GM04503 (cell line): Measurements from ENCODE around the gene ACTR3C.
"Not testable (repeated sequence)": the region's sequence is repeated elsewhere in the genome, so short reads cannot be mapped to it uniquely, and the experiment has no call there.

Experiments
- DNase-seq: peaks from one replicate; pipeline ENCODE4 v3.0.0-alpha.2; 2012; ENCODE audit warnings: low read depth

Gene ACTR3C

GRCh38 chr7:150281681-150282403 is 41.5 kb downstream of the ACTR3C start:
- not testable (repeated sequence) for DNase-seq

DNA sequence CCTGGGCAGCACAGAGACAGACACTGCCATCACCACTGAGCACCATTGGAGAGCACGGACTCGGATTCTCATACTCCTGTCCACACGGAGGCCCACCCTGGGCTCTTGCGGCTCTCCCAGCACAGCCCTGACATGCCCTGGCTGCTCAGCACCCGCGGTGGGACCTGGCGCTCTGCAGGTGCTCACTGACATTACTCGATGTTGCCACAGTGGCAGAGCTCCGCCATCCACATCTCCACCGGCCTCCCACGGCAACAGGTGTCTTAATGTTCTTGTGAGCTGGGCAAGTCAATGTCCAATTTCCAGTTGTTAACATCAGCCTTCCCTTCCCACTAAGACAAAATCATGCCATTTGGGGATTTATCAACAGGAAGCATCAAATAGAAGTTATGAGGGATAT is 45.0 kb downstream of the ACTR3C start:
- not testable (repeated sequence) for DNase-seq

DNA sequence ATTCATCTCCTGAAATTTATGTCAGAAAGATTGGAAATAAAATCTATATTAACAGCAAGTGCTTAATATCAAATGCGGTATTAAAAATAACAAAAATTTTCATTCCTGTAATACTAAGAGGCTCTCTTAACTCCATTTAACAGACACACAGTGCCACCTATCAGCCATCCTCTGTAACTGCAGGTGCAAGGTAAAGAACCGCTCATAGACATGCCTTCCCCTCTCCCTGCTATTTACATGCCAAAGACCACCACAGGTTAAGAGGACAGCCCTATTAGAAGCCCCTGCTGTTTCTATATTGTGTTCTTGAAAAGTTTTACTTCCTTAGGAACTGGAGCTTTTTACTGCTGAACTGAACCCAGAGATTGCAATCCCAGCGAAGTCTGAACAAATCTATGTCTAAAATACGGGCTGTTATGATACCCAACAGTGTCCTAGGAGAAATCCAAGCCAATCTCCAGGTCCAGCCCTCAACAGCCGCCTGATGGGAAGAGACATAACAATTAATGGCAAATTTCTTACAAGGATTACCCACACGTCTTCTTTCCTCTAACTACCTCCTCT is 47.1 kb downstream of the ACTR3C start:
- DNase-seq = not testable (repeated sequence)

DNA sequence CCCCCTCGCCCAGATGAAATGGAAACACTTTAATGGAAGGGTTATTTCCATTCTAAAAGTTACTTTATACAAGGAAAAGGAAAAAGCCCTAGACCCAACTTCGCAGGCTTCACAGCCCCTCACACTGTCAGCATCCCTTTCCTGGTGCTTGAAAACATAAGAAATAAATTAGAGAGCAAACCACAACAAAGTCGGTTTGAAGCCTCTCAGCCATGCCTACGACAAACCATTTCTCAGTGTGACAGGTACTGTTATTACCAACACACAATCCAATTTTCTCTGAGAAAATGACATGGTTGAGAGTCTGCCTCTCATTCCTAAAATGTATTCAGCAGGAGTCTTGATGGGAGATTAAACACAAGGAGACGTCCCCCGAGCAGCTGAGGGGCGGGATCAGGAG is 51.4 kb downstream of the ACTR3C start:
- not testable (repeated sequence) for DNase-seq

DNA sequence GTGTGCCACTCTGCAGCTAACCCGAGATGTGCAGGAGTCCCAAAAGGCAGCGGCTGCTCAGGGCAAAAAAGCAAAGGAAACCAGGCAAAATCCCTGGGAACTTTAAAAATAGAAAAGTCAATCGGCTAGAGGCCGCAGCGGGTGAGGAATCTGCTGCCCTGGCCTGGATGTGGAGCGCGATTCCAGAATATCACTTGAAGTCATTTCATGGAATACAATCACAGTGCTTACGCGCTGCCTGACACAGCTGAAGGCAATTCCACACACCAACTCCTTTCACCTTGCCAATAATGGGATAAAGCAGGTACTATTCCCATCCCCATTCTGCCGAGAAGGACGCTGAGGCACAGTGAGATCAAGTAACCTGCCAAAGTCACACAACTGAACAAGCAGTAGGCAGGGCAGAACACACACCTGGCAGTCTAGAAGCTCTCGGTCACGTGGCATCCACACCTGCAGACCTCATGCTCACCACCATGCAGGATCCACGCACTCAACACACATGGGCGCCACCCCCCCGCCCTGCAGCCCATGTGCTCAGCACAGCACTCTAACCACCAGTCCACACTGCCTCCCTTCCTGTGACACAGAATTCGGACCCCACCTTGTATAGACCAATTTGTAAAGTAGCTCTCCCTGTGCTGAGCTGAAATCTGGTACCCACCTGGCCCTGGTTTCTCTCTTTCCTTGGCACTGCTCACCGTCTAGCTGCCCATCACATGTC is 53.1 kb downstream of the ACTR3C start:
- not testable (repeated sequence) for DNase-seq

DNA sequence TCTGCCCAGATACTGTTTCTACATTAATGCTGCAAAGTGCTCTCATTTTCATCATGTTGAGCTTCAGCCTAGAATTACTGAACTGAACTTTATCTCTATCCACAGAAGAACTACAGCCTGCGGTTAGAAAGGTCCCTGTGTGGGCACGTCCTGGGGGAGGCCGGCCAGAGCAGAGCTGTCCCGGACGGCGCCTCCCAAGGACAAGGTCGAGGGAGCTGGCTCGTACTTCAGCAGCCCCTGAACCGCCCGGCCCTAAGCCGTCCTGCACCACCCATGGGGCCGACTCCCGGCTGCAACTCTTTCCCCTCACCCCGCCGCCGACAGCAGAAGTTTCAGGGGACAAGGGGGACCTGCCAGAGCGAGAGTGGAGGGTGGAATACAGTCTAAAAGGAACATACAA is 54.5 kb downstream of the ACTR3C start:
- not testable (repeated sequence) for DNase-seq

- DNase-seq = not testable (repeated sequence)
These were observed 55.1 kb downstream of the ACTR3C start for GRCh38 chr7:150268287-150268686.

- not testable (repeated sequence) for DNase-seq
These were observed 56.2 kb downstream of the ACTR3C start for GRCh38 chr7:150266953-150267665.

- DNase-seq = not testable (repeated sequence)
These were observed 60.7 kb downstream of the ACTR3C start for GRCh38 chr7:150262656-150263055.

DNA sequence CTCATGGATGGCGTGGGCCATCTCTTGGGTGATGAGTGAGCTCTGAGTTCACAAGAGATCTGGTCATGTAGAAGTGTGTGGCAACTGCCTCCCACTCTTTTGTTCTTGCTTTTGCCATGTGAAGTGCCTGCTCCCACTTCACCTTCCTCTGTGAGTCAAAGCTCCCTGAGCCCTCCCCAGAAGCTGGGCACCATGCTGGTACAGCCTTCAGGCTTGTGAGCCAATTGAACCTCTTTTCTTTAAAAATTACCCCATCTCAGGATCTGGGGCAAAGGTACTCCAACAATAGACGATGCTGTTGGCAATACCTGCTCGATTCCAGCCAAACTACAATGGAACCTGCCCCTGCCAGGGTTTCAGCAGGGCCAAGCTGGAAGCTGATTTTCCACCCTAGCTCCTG is 75.6 kb downstream of the ACTR3C start:
- not testable (repeated sequence) for DNase-seq

- DNase-seq = not testable (repeated sequence)
These were observed 78.1 kb downstream of the ACTR3C start for GRCh38 chr7:150245208-150245607.

GRCh38 chr7:150242935-150243334 is 80.4 kb downstream of the ACTR3C start:
- not testable (repeated sequence) for DNase-seq

- not testable (repeated sequence) for DNase-seq
These were observed 97.9 kb downstream of the ACTR3C start for GRCh38 chr7:150225444-150225843.

- DNase-seq = not testable (repeated sequence)
These were observed 101.0 kb downstream of the ACTR3C start for GRCh38 chr7:150222083-150222972.

GRCh38 chr7:150220673-150221181 is 102.6 kb downstream of the ACTR3C start:
- not testable (repeated sequence) for DNase-seq

GRCh38 chr7:150219941-150220658 is 103.2 kb downstream of the ACTR3C start:
- not testable (repeated sequence) for DNase-seq

DNA sequence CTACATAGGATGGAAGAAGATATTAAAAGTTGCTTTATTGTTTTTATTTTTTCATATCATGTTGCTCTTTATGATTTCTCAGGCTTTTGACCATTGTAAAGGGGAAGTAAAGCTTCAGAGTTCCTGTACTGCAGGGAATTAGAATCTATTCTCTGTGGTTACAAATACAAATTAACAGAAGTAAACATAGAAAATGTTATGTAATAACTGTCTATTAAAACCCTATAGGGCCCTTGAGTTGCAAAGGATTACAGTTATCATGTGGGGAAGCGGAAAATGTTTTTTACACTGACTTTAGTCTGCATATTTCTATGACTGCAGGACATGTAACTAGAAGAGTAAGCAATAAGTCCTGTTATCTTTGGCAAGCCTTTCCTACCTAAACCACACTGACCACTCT is 116.5 kb downstream of the ACTR3C start:
- not testable (repeated sequence) for DNase-seq

DNA sequence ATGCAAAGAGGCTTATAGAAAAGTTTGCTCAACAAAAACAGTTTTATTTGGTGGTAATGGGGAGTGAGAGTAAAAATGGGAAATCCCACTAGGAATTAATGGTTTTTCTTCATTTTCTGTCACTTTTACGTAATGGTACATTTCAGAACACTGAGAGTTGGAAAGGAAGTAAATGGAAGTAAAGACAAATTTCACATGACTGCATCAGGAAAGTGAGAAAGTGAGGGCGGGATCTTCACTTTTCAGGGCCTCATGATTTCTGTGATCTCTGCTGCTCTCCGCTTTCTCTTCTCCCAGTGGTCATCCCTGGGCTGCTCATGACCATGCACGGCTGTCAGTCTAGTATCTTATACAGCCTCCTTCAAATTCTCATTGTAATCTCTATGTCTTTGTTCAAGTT is 117.5 kb downstream of the ACTR3C start:
- DNase-seq = not testable (repeated sequence)

GRCh38 chr7:150204577-150204976 is 118.8 kb downstream of the ACTR3C start:
- not testable (repeated sequence) for DNase-seq

- not testable (repeated sequence) for DNase-seq
These were observed 120.5 kb downstream of the ACTR3C start for GRCh38 chr7:150202894-150203293.
